Duodenal mucosa (tissue), 2 donors: ENCODE results near the gene LMAN2L.
"Not testable (repeated sequence)": the region's sequence is repeated elsewhere in the genome, so short reads cannot be mapped to it uniquely, and the experiment has no call there.

Experiments
- H3K27ac ChIP-seq: one replicate; pipeline ENCODE4 v1.7.0; 2013; ENCODE audit warnings: low read depth, low read length
- H3K27me3 ChIP-seq, 2 donors: one replicate each; pipeline ENCODE4 v1.7.0; 2013; ENCODE audit warnings: low read length in 2 of 2, control low read depth in 1 of 2; ENCODE audit not compliant: insufficient read depth in 2 of 2, control insufficient read depth in 1 of 2
- H3K36me3 ChIP-seq, 2 donors: one replicate each; pipeline ENCODE4 v1.7.0; 2013; ENCODE audit warnings: low read length in 2 of 2, control low read depth in 1 of 2; ENCODE audit not compliant: insufficient read depth in 2 of 2, control insufficient read depth in 1 of 2
- H3K4me1 ChIP-seq, 2 donors: one replicate each; pipeline ENCODE4 v1.7.0; 2013; ENCODE audit warnings: low read length in 2 of 2, control low read depth in 1 of 2; ENCODE audit not compliant: insufficient read depth in 2 of 2, control insufficient read depth in 1 of 2
- H3K4me3 ChIP-seq, 2 donors: one replicate each; pipeline ENCODE4 v1.7.0; 2013; ENCODE audit warnings: low read length in 2 of 2, low read depth in 1 of 2
- H3K9ac ChIP-seq, 2 donors: one replicate each; pipeline ENCODE4 v1.7.0; 2013; ENCODE audit warnings: low read length in 2 of 2, low read depth in 1 of 2
- H3K9me3 ChIP-seq, 2 donors: one replicate each; pipeline ENCODE4 v1.7.0; 2013; ENCODE audit warnings: low read length in 2 of 2, control low read depth in 1 of 2; ENCODE audit not compliant: control insufficient read depth in 1 of 2

LMAN2L gene

DNA sequence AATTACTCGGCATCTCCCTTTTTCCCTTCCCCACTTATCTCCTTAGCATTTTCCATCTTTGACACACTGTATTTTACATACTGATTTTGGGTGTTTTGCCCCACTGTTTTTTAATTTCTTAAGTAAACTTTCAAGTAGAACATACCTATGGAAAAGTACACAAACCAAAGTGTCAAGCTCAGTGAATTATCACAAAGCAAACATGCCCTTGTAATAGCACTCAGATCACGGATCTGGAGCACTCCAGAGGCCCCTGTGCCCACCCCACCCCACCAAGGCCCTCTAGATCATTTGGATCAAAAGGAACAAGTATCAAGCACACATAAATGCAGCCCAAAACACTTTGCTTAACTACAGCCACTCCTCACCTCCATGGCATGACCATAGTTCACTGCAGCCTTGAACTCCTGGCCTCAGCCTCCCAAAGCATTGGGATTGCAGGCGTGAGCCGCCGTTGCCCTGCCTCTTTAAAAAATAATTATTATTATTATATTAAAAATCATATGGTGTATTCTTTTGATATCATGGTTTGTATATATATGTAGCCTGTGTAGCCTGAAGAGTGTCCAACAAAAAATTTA, 59.2 kb downstream of the LMAN2L start:
- Histone ChIP-seq H3K9ac (no peak overlapping the region), H3K27ac (no peak overlapping the region), H3K36me3 (no peaks in the 10 kb centered on the region), H3K4me3 (no peak overlapping the region), H3K4me1 (peaks cover 6% of the 10 kb centered on the region in 2 donors), H3K9me3 (no peaks in the 10 kb centered on the region), H3K27me3 (no peaks in the 10 kb centered on the region)

- Histone ChIP-seq H3K4me3 (no peak overlapping the region), H3K4me1 (peaks cover 4 to 6% of the 10 kb centered on the region in 2 donors), H3K36me3 (no peaks in the 10 kb centered on the region), H3K27me3 (no peaks in the 10 kb centered on the region), H3K9me3 (no peaks in the 10 kb centered on the region), H3K27ac (no peak overlapping the region), H3K9ac (no peak overlapping the region)
Measured at GRCh38 chr2:96679848-96680247, 60.0 kb downstream of the LMAN2L start.

DNA sequence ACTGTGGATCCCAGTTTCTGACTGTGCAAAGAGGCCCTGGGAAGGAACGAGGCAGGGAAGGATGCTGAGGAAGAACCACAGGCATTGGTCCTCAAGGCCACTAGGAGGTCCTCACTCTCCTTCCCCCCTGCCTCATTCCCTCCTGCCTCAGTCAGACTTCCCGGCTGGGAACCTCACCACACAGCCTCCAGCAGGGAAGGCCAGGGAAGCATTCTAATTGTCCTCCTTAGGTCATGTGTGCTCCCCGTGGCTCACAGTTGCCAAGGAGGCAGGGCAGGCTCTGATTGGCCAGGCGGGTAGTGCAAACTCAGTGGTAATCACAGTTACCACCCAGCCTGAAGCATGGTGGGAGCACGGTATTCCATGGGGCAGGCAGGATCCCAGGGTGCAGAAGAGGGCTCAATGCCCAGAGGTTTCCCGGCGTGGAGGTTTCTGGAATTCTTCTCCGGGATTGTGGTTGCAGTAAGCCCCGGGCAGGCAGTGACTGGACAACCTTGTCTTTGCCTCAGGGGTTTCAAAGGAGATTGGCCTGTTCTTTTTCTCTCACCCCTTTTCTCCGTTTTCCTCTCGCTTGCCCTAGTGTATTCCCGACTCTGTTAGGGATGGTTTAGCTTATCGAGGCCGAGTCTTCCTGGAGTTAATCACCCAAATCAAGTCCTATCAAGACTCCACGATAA, 70.2 kb downstream of the LMAN2L start:
- no peaks in the 10 kb centered on the region for H3K36me3 ChIP-seq
- no peak overlapping the region for H3K9ac ChIP-seq
- no peaks in the 10 kb centered on the region for H3K4me1 ChIP-seq
- H3K4me3 ChIP-seq: no peak overlapping the region
- no peak overlapping the region for H3K27ac ChIP-seq
- H3K9me3 ChIP-seq: no peaks in the 10 kb centered on the region
- no peaks in the 10 kb centered on the region for H3K27me3 ChIP-seq

- Histone ChIP-seq H3K27ac (no peak overlapping the region), H3K9ac (no peak overlapping the region), H3K27me3 (no peaks in the 10 kb centered on the region)
Measured at GRCh38 chr2:96668771-96669170, 71.1 kb downstream of the LMAN2L start.

GRCh38 chr2:96665717-96666116, 74.1 kb downstream of the LMAN2L start:
- H3K27ac ChIP-seq, H3K9ac ChIP-seq, H3K4me3 ChIP-seq, H3K36me3 ChIP-seq, H3K27me3 ChIP-seq, H3K9me3 ChIP-seq, H3K4me1 ChIP-seq: not testable (repeated sequence)

More at GRCh38 chr2:96668771-96669170, 71.1 kb downstream of the LMAN2L start:
- H3K4me3 ChIP-seq: no peak overlapping the region
- no peaks in the 10 kb centered on the region for H3K9me3 ChIP-seq
- H3K4me1 ChIP-seq: no peaks in the 10 kb centered on the region
- no peaks in the 10 kb centered on the region for H3K36me3 ChIP-seq

DNA sequence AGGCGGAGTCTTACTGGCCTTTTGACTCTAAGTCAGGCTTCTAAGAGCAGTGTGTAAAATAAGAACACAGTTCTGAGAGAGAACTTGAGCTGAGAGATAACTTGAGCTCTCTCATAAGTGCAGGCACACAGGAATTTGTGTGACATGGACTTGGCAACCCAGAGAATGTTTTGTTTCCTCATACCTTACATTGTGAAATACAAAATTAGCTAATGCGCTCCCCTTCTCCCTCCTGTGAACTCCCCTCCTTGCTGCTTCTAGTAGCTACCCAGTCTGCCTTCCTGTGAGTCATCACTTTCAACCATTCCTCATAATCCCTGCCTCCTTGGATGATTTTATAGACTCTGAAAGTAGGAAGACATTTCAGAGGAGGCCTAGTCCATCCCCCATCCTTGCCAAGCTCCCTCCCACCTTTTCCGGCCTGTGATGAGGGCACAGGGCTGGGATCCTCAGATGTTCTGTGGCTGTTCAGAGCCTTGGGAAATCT, 74.7 kb downstream of the LMAN2L start:
- H3K27ac ChIP-seq: no peak overlapping the region
- H3K9ac ChIP-seq: no peak overlapping the region
- H3K9me3 ChIP-seq: no peaks in the 10 kb centered on the region
- H3K27me3 ChIP-seq: no peaks in the 10 kb centered on the region
- no peak overlapping the region for H3K4me3 ChIP-seq
- no peaks in the 10 kb centered on the region for H3K36me3 ChIP-seq
- H3K4me1 ChIP-seq: no peaks in the 10 kb centered on the region

GRCh38 chr2:96664366-96664925, 75.4 kb downstream of the LMAN2L start:
- Histone ChIP-seq H3K27me3 (no peaks in the 10 kb centered on the region), H3K9ac (no peak overlapping the region), H3K36me3 (no peaks in the 10 kb centered on the region), H3K4me1 (no peaks in the 10 kb centered on the region), H3K4me3 (no peak overlapping the region), H3K27ac (no peak overlapping the region), H3K9me3 (no peaks in the 10 kb centered on the region)

GRCh38 chr2:96663829-96664228, 76.0 kb downstream of the LMAN2L start:
- Histone ChIP-seq H3K27me3 (no peaks in the 10 kb centered on the region), H3K9me3 (no peaks in the 10 kb centered on the region), H3K36me3 (no peaks in the 10 kb centered on the region), H3K9ac (no peak overlapping the region), H3K4me1 (no peaks in the 10 kb centered on the region), H3K4me3 (no peak overlapping the region), H3K27ac (no peak overlapping the region)

GRCh38 chr2:96663177-96663576, 76.7 kb downstream of the LMAN2L start:
- no peaks in the 10 kb centered on the region for H3K9me3 ChIP-seq
- no peaks in the 10 kb centered on the region for H3K36me3 ChIP-seq
- no peak overlapping the region for H3K9ac ChIP-seq
- no peaks in the 10 kb centered on the region for H3K4me1 ChIP-seq
- no peaks in the 10 kb centered on the region for H3K27me3 ChIP-seq
- no peak overlapping the region for H3K27ac ChIP-seq
- H3K4me3 ChIP-seq: no peak overlapping the region

DNA sequence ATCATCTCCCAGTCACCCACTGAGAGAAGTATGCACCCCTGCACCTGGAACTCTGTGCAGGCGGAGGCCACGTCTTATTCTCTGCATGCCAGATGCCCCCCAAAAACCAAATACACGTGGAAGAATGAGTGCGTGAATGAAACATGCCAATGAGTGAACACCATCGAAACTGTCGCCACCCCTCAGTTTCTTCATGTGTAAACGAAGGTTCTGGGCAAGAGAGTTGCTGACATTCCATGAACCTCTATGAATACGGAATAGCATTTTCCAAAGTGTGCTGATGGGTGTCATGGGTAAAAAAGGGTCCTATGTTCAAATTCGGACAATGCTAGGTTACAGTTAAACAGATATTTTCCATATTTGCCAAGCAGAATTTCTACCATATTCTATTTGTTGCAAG, 77.5 kb downstream of the LMAN2L start:
- H3K27me3 ChIP-seq: no peaks in the 10 kb centered on the region
- H3K36me3 ChIP-seq: no peaks in the 10 kb centered on the region
- H3K4me1 ChIP-seq: no peaks in the 10 kb centered on the region
- no peak overlapping the region for H3K27ac ChIP-seq
- H3K4me3 ChIP-seq: no peak overlapping the region
- no peaks in the 10 kb centered on the region for H3K9me3 ChIP-seq
- H3K9ac ChIP-seq: no peak overlapping the region
